K562 (cell line): ENCODE results near the gene UBE2I. TPM values are rescaled to one million over a fixed set of nuclear protein-coding genes. Genes with fewer than 3 reads are reported as not detected.
A peak's percentile ranks its signal among the peaks of the same experiment; 100 is the strongest.

Source experiments
- ATAC-seq: fragments of 200-7000 bp; cut with Tn5 transposase; 3 replicates; pipeline ENCODE4 v1.9.1; 2020; ENCODE audit warnings: moderate library complexity
- BruUV-seq: library from RNA; stranded (reverse); fragments of 400-500 nt; replicated peaks from 2 replicates; lab custom pipeline; 2021; lab: Mats Ljungman, UMichigan
- CTCF ChIA-PET: fragments of 300-600 bp; formaldehyde crosslinking; extraction: SDS; loops from one replicate; lab custom pipeline; 2021; ENCODE audit warnings: low intra/inter-chr PET ratio; lab: Yijun Ruan, JAX
- POLR2A ChIA-PET: fragments of 300-600, 350-650 bp; sonication (Branson Sonifier 250); formaldehyde crosslinking; extraction: SDS; loops from one replicate; lab custom pipeline; 2021; ENCODE audit warnings: antibody characterized with exemption, inconsistent platforms; lab: Yijun Ruan, JAX
- DNase-seq, 4 experiments: peaks; one replicate each; pipeline versions ENCODE4 v3.0.0 to v3.0.0-alpha.2; 2011 to 2018; ENCODE audit warnings: low spot score in 3 of 4, mixed read lengths in 3 of 4; ENCODE audit errors: extremely low read depth in 1 of 4
- FAIRE-seq: peaks from 2 replicates; lab custom pipeline; 2011; peaks lifted over from hg19 to GRCh38; lab: Jason Lieb, UNC
- H2AFZ ChIP-seq: 2 replicates; pipeline ENCODE4 v1.6.0; 2011; ENCODE audit warnings: low read depth, low read length, control low read depth, inconsistent platforms
- H3K27ac ChIP-seq: fragments of 200-600 bp; 3 replicates; pipeline ENCODE4 v1.8.0; 2011; ENCODE audit warnings: low read depth, mild to moderate bottlenecking, control low read depth, inconsistent platforms, low read length, moderate library complexity, mixed read lengths; ENCODE audit errors: extremely low read depth
- H3K27me3 ChIP-seq, 2 experiments: fragments of 300-600 bp in 1 of 2; 2 replicates in 1 of 2; 3 replicates in 1 of 2; pipeline versions ENCODE4 v1.6.0 to v1.8.0; 2011; ENCODE audit warnings: inconsistent platforms in 2 of 2, low read length in 2 of 2, mild to moderate bottlenecking in 1 of 2, mixed read lengths in 1 of 2, moderate library complexity in 1 of 2; ENCODE audit not compliant: control insufficient read depth in 2 of 2, insufficient read depth in 2 of 2
- H3K36me3 ChIP-seq: fragments of 300-600 bp; 3 replicates; pipeline ENCODE4 v1.8.0; 2011; ENCODE audit warnings: mild to moderate bottlenecking, low read length, inconsistent platforms; ENCODE audit not compliant: control insufficient read depth, insufficient read depth
- H3K4me1 ChIP-seq, 2 experiments: fragments of 200-600 bp in 1 of 2; replicated peaks in 1 of 2; 2 replicates in 1 of 2; 3 replicates in 1 of 2; pipeline versions ENCODE4 v1.5.1 to v1.8.0; 2011; ENCODE audit warnings: inconsistent platforms in 2 of 2, low read length in 2 of 2, mild to moderate bottlenecking in 1 of 2, mixed read lengths in 1 of 2, moderate library complexity in 1 of 2; ENCODE audit not compliant: control insufficient read depth in 2 of 2, insufficient read depth in 2 of 2
- H3K4me2 ChIP-seq: 2 replicates; pipeline ENCODE4 v1.6.1; 2011; ENCODE audit warnings: low read length, control low read depth, inconsistent platforms, mixed read lengths; ENCODE audit not compliant: insufficient read depth
- H3K4me3 ChIP-seq: fragments of 200-600 bp; sonication (generic), shearing (Covaris generic); 2 replicates; pipeline ENCODE4 v1.5.1; 2016; ENCODE audit warnings: control low read depth, inconsistent platforms
- H3K79me2 ChIP-seq: fragments of 200-600 bp; 3 replicates; pipeline ENCODE4 v1.8.0; 2011; ENCODE audit warnings: low read length, inconsistent platforms; ENCODE audit not compliant: control insufficient read depth, insufficient read depth
- H3K9ac ChIP-seq, 2 experiments: 2 replicates each; pipeline versions ENCODE4 v1.6.0 to v1.6.1; 2011; ENCODE audit warnings: low read depth in 2 of 2, low read length in 2 of 2, control low read depth in 1 of 2, inconsistent platforms in 1 of 2, mild to moderate bottlenecking in 1 of 2, mixed read lengths in 1 of 2; ENCODE audit not compliant: insufficient read depth in 1 of 2
- H3K9me1 ChIP-seq: one replicate; pipeline ENCODE4 v1.6.0; 2011; ENCODE audit warnings: inconsistent platforms, mild to moderate bottlenecking, low read length, moderate library complexity; ENCODE audit not compliant: control insufficient read depth, insufficient read depth
- H3K9me3 ChIP-seq: replicated peaks from 2 replicates; pipeline ENCODE4 v1.5.1; 2011; ENCODE audit warnings: low read depth, low read length, inconsistent platforms; ENCODE audit not compliant: control insufficient read depth, insufficient read depth
- H4K20me1 ChIP-seq: replicated peaks from 2 replicates; pipeline ENCODE4 v1.6.1; 2011; ENCODE audit warnings: low read length, inconsistent platforms, mixed read lengths; ENCODE audit not compliant: control insufficient read depth, insufficient read depth
- PPARD ChIP-seq: fragments of 250-450 bp; sonication (Bioruptor Pico); IDR thresholded peaks from 2 replicates; pipeline ENCODE4 v1.8.0; 2022; ENCODE audit warnings: inconsistent platforms, mild to moderate bottlenecking, moderate library complexity
- RBFOX2 ChIP-seq: fragments of 200-400 bp; formaldehyde crosslinking; IDR thresholded peaks from 2 replicates; pipeline ENCODE4 v1.6.1; 2017; ENCODE audit warnings: low read depth, mild to moderate bottlenecking, low read length, moderate library complexity
- SAFB2 ChIP-seq: fragments of 200-400 bp; formaldehyde crosslinking; IDR thresholded peaks from 2 replicates; pipeline ENCODE4 v1.6.1; 2018; ENCODE audit warnings: borderline replicate concordance, low read length, low read depth, moderate library complexity; ENCODE audit not compliant: severe bottlenecking
- WGBS: fragments of 100-300 bp; shearing (Covaris generic); methylation state at CpG from one replicate; pipeline ENCODE4 v1.1.6; 2016; ENCODE audit warnings: low coverage, mixed read lengths; ENCODE audit not compliant: insufficient coverage; ENCODE audit errors: missing lambda C conversion rate; 5-methylcytosine and 5-hydroxymethylcytosine counted together
- in situ Hi-C: fragments of 300-500 bp; cut with MboI; formaldehyde crosslinking; loops from 4 replicates; pipeline ENCODE4 v1.15.0; 2018; ENCODE audit warnings: inconsistent platforms, mixed read lengths
- intact Hi-C: fragments of 100-400 bp; cut with micrococcal nuclease; formaldehyde crosslinking; loops from 2 replicates; pipeline ENCODE4 v1.14.2; 2022
- polyA plus RNA-seq, 8 experiments: library from polyadenylated mRNA; depleted of rRNA in 4 of 8; stranded (reverse) in 5 of 8; unstranded in 3 of 8; fragments of >200 nt; fragmentation: Nextera tagmentation in 2 of 8; fragmentation: Illumina TruSeq in 1 of 8; extraction: Ambion mirVana in 2 of 8; extraction: Trizol in 1 of 8; gene quantifications; 2 replicates each; pipeline versions ENCODE4 v1.2.1 to v1.2.3, GENCODE V29; 2011 to 2014; ENCODE audit warnings: inconsistent platforms in 1 of 8, missing spikeins in 1 of 8
- total RNA-seq, 7 experiments: library from RNA; depleted of rRNA in 6 of 7; stranded (reverse); fragments of >200 nt in 6 of 7; fragmentation: Illumina TruSeq in 2 of 7; extraction: Trizol in 2 of 7; gene quantifications; 2 replicates each; pipeline versions ENCODE4 v1.2.1 to v1.2.3, GENCODE V29; 2011 to 2021; ENCODE audit warnings: low replicate concordance in 1 of 7
- TF ChIP-seq, protein P1 (sequence below): fragments of 250-450 bp; sonication (Bioruptor Pico); IDR thresholded peaks from 2 replicates; pipeline ENCODE4 v1.8.0; 2022; ENCODE audit warnings: moderate library complexity, mild to moderate bottlenecking, inconsistent platforms

The UBE2I gene
- total and polyA plus RNA-seq, 9 of the 15 experiments (the other 6 are each of a cell fraction or from before 2014, with no cell fraction given) = 36.6 to 254 (median 104) TPM

DNA sequence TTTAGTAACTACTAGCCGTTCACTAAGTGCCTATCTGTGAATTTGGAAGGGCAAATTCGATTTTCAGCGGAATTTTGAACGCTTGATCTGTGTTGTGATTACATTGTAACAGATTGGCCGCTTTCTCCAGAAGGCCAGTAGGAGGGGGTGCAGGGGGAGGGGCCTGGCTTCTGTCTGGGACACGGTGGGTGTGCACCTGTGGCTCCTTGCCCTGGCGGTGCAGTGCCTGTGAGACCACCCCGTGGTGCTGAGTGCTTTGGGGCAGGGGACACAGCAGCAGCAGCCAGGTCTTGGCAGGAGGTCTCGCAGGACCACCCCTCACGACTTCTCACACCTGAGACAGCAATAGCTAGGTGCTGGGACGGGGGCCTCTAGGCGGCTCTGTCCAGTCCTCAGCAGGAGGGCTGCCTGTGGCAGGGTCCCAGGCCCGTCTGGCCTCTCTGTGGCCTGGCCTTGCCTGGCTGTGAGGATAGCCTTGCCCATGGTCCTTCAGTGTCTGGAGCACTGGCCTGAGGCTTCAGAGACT lies 1.8 kb downstream of the UBE2I start:
- TF ChIP-seq SAFB2 = no peak
- no peak for TF ChIP-seq PPARD
- TF ChIP-seq, protein P1, sequence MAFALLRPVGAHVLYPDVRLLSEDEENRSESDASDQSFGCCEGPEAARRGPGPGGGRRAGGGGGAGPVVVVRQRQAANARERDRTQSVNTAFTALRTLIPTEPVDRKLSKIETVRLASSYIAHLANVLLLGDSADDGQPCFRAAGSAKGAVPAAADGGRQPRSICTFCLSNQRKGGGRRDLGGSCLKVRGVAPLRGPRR (CRISPR knock-in tag) = no peak
- peak; percentile 67 for TF ChIP-seq RBFOX2
- Histone ChIP-seq H2AFZ (no peak overlapping the region), H3K9me1 (peaks cover 19% of the 10 kb centered on the region), H3K4me2 (peak overlapping the region; percentile 87), H3K4me1 (peaks cover 12 to 63% of the 10 kb centered on the region in 2 experiments), H3K27me3 (no peaks in the 10 kb centered on the region), H3K4me3 (peak overlapping the region; percentile 91), H3K27ac (peak overlapping the region; percentile 24; the same call in 1 of the 3 replicates), H3K9me3 (no peaks in the 10 kb centered on the region), H3K36me3 (peaks cover 58% of the 10 kb centered on the region), H3K9ac (peak overlapping the region; percentile 79 to 99; a peak in 3 of 4 replicates), H3K79me2 (peaks cover 64% of the 10 kb centered on the region), H4K20me1 (peaks cover 50% of the 10 kb centered on the region)
- ATAC-seq = 0 out of 3 replicates have a peak, but pooled peaks have one; percentile 7
- no peak for DNase-seq
- no peak for FAIRE-seq
- in situ Hi-C loops (no loop called here), intact Hi-C loops (no loop called here)
- ChIA-PET CTCF (no interaction called here), POLR2A (interaction anchor here (0.7 to 1.2 kb wide), 3 partner anchors 10 to 772 kb away, joined by 3 to 4 read pairs (median 3); no protein-coding TSS in a partner anchor)
- BruUV-seq = no TSS peak
- WGBS = 38% methylated on average over 13 of the region's 13 CpGs
